Activated CD8-positive, alpha-beta memory T cell treated with anti-CD3 and anti-CD28 coated beads for 48 hours (primary cell): ENCODE measurements around the gene ARHGEF16.

Experiments
- DNase-seq, 3 experiments: peaks; one replicate each; pipeline ENCODE4 v3.0.0-alpha.2; 2020; ENCODE audit warnings: low read depth in 2 of 3, low spot score in 2 of 3

Gene ARHGEF16

DNA sequence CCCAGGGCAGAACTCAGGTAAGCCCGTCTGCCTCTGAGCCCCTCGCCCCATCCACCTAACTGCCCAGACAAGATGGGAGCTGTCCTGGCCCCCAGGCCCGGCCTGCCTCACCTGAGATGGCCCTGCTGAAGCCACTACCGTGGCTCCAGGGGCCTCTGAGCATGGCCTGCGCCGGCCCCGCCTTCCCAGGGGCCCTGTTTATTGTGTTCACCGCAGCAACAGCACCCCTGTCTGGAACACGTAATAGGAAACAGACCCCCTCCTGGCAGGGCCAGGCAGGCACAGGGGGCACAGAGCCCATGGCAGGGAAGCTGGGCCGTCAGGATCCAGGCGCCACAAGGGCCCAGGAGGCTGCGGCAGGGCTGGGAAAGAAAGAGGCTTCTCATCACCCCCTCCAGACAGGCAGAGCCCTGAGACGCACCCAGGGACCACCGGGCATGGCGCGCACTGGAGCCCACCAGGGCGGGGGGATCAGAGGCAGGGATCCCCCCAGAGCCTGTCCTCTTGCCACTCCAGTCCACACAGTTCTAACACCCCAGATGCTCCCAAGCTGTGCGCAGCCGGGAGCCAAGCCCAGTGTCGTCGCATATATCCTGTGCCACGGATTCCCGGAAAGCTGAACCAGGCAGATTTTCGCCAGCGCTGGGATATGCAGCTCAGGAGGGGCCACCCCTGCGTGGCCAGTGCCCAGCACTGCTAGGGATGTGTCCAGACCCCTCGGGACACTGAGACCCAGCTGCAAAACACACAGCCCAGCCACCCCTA, 62.6 kb downstream of the ARHGEF16 start:
- no peak for DNase-seq

DNA sequence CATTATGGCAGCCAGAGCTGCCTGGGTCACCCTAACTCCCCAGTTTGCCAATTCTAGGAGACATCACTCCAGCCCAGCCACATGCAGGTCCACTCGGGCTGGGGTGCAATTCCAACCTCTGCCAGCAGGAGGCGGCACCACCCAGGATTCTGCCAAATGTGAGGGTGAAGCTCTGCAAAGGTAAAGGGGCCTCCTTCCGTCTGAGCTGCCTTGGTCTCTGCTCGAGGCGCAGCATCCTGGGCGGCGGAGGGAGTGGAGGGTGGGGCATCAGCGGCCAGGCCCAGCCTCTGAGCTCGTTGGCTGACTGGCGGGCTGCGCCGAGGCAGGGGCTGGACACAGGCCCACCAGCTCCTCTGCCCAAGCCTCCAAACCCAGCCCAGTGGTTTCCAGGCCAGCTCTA, 63.8 kb downstream of the ARHGEF16 start:
- DNase-seq = no peak

DNA sequence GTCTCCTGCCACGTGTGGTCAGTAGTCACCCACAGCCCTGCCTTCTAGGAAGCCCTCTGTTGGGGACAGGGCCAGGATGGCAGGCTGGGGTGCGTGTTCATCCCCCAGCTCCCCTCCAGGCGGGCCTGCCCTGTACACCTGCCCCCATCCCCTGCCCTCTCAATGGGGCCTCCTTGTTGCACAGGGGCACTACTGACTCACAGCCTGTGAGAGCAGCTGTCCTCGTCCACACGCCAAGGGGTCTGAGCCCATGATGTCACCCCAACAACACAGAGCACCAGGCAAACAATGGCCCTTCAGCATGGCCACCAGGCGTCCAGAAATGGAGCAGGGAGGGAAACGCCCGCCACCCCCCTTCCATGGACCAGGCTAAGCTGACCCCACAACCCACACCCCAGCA, 64.3 kb downstream of the ARHGEF16 start:
- DNase-seq = no peak

DNA sequence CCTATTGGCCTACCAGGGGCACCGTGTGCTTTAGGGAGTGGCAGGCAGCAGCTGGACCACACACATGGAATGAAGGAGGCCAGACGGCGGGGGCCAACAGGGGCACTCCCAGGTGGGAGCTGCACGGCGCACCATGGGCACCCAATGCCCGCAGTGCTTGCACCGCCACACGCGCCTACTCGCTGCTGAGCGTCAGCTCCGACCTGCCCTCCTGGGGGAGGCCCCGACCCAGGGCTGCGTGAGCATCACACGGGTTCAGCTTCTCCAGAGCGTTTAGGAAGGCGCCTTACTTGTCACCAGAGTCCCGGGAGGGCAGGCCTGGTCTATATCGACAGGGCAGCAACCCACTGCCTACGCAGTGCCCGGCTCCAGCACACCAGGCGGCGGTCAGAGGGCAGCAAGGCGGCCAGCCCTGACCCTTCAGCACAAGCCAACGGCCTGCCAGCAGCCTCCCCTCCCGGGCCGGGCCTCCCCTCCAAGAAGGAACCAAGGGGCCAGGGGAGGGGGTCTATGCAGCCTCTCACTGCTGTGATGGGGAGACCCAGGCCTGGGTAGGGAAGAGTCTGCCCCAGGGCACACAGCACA, 64.9 kb downstream of the ARHGEF16 start:
- DNase-seq = no peak

DNA sequence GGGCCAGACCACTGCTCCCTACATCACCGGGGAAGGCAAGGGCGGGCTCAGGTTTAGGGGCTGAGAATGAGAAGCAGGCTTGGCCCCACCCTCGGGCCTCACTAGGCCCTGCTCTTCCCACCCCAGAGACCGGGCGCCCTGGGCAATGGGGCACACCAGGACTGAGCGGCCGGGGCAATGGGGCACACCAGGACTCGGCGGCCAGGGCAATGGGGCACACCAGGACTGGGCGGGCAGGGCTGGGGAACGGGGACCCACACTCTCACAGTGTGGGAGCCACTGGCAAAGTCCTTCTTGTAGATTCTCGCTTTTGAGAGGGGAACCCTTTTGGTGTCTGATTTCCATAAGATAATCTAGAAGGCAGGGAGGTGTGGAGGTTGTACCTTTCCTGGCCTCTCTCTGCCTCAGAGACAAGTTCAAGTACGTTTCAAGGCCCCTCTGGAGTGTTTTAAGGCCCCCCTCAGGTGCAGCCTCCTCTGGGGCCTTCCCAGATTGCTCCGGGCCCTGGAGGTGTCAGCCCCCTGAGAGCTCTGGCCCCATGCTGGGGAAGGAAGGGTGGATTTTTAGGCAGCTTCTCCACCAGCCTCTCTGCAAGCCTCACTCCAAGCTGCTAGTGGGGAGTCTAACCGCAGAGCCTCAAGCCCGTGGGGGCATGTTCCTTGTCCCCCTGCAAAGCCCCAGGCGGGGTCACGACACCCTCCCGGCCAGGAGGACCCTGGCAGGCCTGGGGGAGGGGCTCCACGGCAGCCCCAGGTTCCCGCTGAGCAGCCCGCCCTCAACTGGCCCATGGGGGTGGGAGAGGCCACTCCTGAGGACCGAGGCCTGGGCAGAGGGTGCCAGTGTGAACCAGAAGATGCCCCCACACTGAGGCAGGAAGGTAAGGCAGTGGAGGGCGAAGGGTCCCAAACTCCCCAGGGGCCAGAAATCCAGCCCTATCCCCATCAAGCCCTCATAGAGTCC, 66.2 kb downstream of the ARHGEF16 start:
- no peak for DNase-seq

DNA sequence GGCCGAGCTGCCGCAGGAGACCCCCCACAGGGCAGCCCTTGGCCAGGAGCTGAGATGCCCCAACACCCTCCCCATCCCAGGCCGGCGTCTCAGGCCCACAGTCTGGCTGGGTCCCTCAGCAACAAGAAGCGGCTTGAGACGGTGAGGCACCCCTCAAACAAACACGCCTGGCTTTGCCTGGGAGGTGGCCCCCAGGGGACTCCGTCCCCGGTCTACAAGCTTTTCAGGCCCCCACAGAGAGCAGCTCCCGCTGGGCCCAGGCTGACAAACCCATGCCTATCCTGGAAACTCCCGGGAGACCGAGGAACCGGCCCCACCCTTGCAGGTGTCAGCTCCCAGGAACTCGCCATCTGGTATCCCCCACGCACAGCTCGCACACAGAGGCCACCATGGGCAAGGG, 67.0 kb downstream of the ARHGEF16 start:
- no peak for DNase-seq

DNA sequence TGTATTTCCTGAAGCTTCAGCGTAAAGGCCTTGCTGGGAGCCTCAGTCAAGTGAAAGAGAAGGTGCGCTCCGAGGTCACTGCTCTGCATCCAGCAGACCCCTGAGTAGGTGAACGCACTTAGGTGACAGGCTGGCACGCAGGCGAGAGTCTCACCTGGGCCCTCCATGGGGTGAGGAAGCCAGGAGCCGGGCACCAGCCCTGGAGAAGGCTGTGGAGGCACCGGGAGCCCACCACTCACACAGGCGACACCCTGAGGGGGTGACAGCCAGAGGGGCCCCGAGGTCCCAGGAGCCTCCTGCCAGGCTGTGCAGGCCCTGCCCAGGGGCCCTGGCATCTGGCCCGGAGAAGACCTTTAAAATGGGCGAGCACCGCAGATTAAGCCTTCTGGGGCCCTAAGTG, 67.6 kb downstream of the ARHGEF16 start:
- DNase-seq = no peak

DNA sequence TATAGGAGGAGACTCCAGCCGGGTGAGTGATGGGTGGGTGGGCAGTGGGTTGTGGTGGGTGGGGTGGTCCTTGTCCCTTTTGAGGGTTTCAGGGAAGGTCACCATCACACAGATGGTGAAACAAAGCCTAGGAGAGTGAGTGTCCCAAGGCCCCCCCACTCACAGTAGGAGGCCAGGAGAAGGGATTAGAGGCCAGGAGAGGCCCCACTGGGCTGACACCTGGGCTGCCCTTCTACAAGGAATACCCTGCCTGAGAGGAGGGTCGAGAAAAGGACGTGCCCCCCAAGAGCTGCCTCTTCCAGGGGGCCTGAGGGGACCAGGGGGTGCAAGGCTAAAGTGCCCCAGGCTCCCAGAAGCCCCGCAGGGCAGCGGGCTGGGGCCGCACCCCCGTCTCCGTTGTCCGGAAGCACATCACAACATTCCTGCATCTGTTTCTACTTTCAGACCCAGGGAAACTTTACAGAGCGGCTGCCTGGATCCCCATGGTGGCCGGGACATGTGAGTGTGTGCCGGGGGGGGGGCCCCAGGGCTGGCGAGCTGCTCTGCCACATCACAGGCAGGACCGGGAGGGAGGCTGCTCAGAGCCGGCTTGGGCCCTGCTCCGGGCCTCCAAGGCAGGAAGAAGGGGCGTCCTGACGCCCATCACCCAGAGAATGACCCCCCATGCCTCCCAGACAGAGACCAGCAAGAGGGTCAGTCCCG, 68.2 kb downstream of the ARHGEF16 start:
- DNase-seq = no peak

DNA sequence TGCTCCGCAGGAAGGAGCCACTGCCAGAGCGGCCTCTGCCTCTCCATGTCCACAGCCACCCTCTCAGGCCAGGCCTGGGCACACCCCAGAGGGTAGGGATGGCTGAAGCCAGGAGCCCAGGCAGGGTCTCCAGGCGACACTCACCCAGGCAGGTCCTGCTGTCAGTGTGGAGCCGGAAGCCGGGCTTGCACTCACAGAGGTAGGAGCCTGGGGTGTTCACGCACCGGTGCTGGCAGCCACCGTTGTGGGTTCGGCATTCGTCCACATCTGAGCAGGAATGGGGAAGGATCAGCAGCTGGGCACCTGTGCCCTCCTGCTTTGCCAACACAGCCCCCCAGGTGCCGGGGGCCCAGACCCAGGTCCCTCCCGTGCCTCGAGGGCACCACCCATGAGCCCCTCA, 69.5 kb downstream of the ARHGEF16 start:
- DNase-seq = no peak

DNA sequence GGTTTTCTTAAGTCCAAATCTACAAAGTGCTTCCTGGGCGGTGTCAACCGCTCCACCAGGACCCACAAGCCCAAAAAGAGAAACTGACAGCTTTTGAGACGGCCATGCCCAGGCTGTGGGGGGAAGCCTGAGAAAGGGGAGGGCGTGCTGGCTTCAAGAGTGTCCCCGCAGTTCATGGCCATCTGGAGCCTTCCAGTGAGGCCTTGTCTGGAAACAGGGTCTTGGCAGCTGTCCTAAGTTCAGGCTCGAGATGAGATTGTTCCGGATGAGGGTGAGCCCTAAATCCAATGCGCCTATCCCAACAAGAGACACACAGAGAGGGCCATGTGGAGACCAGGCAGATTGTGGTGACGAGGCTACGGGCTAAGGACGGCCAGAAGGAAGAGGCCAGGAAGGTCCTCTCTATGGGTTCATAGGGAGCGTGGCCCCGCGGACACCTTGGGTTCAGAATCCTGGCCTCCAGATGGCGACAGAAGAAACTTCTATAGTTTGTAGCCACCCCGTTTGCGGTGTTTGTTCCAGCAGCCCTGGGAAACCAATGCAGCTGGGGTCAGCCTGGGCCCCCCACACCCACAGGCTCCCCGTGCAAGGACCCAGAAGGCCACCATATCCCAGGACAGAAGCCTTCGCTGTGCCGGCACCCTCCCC, 70.2 kb downstream of the ARHGEF16 start:
- no peak for DNase-seq

DNA sequence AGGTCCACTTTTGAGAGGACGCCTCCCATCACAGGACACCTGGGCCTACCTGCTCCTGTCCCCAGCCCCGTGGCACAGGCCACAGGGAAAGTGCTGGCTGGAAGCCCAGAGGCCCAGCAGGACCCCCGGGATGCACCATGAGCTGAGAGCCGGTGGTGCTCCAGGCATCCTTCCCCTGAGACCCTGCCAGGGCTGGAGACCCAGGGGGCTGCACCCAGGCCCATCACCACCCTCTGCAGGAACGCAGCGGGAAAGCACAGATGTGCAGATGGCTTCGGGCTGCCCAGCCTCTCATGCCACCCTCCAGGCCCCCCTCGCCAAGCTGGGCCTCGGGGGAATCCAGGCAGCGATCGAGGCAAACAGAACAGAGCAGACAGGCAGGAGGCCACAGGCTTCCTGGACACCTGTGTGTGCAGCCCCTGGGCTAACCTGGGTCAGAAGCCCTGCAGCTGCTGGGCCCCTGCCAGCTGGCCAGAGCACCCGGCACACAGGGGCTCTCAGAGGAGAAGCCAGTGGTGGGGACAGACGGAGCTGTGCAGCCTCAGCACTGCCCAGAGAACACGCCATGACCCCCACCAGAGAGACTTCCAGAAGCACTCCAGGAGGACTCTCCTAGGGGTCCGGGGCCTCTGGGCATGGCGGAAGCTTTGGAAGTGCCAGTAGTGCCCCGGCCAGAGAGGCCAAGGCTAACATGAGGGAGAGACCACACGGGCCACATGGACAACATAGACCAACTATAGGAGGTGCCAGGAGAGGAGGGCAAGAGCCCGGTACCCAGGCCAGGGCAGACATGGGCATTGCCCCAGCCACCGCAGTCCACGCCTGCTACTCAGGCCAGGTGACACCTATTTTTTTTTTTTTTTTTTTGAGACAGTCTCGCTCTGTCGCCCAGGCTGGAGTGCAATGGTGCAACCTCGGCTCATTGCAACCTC, 71.4 kb downstream of the ARHGEF16 start:
- DNase-seq = no peak

DNA sequence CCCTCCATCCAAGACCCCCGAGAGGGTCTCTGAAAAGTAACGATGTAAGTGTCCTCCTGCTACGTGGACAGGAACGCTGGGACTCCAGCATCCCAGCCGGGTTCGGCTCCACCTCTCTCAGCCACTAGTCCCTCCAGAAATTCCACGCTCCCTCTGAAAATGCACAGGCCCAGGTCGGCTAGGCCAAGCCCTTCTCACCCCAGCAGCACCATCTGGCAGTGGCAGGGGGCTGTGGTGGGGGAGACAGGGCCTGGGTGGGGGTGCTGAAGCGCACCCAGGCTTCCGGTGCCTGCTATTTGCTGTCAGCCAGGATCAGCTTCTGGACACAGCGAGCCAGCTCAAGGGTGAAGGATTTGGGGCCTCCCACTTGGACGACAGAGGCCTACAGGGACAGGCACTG, 73.3 kb downstream of the ARHGEF16 start:
- DNase-seq = no peak

DNA sequence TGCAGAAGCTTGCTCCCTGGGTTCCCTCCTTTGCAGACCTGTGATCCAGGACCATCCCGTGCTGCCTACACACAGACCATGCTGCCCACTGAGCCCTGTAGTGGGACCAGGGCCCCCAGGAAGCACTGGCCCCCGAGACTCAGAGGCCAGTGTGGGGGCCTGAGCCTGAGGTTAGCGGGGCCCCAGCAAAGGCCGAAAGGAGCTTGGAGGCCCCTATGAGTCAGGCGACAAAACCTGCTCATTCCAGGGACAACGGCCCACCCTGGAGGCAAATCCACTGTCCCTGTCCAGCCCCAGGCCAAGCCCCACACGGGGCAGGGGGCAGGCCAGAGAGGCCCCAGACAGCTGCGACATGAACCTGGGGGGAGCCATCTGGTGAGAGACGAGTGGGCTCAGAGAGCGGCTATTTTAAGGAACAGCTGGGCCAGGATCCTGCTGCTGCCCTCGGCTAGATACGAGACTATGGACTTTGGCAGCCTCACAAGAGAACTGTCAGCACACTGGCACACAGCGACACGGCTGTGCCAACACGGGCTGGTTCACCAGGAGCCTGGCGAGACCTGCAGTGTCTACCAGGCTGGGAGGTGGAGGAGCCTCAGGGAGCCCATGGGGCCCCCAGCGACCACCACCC, 74.7 kb downstream of the ARHGEF16 start:
- DNase-seq = no peak

DNA sequence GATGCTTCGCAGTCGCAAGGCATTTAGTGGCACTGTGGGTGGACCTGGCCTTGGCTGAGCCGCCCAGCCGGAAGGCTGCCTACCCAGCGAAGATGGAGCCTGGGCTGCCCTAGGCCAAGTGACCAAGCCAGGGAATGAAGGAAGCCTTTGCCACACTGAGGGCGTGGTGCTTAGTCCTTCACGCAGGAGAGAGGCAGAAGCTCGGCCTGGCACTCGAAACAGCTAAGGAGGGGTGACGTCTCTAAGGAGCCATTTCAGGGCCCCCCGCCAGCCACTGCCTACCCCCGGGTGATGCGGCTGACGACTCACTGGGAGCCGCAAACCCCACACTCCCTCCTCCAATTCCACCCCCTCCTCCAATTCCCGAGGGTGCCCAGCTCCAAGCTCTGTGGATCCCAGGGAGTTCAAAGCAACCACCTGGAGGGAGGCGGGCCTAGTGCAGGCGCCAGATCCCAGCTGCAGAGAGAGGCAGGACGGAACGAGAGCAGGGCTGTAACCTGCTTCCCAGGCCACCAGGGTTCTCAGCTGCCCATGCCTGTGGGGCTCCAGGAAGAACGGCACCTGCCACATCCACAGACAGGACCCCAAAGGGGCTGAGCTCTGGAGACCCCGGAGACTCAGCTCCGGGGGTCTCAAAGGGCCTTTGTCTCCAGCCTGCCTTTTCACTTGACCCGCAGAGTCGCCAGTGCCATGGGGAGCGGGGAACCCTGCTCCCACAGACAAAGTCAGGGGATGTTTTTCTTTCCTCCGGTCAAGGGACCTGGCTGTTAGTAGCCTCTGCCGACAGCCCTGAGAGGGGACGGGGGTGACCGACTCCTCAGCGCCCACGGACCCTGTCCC, 75.8 kb downstream of the ARHGEF16 start:
- no peak for DNase-seq
